ENCODE measurements around the gene RPL39L. TPM values are rescaled to one million over a fixed set of nuclear protein-coding genes. Genes with fewer than 3 reads are reported as not detected.
"Not testable (repeated sequence)": the region's sequence is repeated elsewhere in the genome, so short reads cannot be mapped to it uniquely, and the experiment has no call there.

Gene RPL39L
- total and polyA plus RNA-seq, 9 donors, result 8.5 to 15.7 (median 12.3) TPM

DNA sequence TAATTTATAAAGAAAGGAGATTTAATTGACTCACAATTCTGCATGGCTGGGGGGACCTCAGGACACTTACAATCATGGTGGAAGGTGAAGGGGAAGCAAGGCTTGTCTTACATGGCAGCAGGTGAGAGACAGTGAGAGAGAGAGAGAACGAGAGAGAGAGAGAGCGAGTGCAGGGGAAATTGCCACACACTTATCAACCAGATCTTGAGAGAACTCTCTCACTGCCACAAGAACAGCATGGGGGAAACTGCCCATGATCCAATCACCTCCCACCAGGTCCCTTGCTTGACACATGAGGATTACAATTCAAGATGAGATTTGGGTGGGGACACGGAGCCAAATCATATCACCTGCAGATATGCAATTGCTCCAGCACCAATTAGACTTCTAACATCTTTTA is 7.1 kb upstream of the RPL39L start:
- Histone ChIP-seq H3K4me3 (ENCODE audit: low read length) (no peak overlapping the region), H3K9me3 (replicated peaks; ENCODE audit: control insufficient read depth, low read depth, low read length) (peaks cover 6% of the 10 kb centered on the region), H3K4me1 (ENCODE audit: control insufficient read depth, insufficient read depth, low read length) (no peaks in the 10 kb centered on the region), H3K27me3 (ENCODE audit: control insufficient read depth, insufficient read depth, low read length) (peaks cover 3% of the 10 kb centered on the region), H3K36me3 (ENCODE audit: control insufficient read depth, insufficient read depth, low read length) (no peaks in the 10 kb centered on the region), H3K27ac (ENCODE audit: low read length) (no peak overlapping the region)
- DNase-seq, result no peak
- WGBS (ENCODE audit: insufficient coverage), result no CpG with 5 or more reads among the region's 3 CpGs

DNA sequence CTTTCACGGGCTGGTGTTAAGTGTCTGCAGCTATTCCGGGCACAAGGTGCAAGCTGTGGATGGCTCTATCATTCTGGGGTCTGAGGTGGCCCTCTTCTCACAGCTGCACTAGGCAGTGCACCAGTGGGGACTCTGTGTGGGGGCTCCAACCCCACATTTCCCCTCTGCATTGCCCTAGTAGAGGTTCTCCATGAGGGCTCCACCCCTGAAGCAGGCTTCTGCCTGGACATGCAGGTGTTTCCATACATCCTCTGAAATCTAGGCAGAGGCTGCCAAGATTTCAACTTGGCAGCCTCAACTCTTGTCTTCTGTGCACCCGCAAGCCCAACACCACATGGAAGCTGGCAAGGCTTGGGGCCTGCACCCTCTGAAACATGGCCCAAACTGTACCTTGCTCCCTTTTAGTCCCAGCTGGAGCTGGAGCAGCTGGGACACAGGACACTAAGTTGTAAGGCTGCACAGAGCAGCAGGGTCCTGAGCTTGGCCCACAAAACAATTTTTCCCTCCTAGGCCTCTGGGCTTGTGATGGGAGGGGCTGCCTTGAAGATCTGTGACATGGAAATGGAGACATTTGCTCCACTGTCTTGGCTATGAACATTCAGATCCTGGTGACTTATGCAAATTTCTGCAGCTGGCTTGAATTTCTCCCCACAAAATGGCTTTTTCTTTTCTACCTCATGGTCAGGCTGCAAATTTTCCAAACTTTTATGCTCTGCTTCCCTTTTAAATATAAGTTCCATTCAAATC is 6.0 kb upstream of the RPL39L start:
- DNase-seq, result no peak
- peaks cover 3% of the 10 kb centered on the region for H3K27me3 ChIP-seq (ENCODE audit: control insufficient read depth, insufficient read depth, low read length)
- peaks cover 6% of the 10 kb centered on the region for H3K9me3 ChIP-seq (replicated peaks; ENCODE audit: control insufficient read depth, low read depth, low read length)
- H3K27ac ChIP-seq (ENCODE audit: low read length), result no peak overlapping the region
- H3K36me3 ChIP-seq (ENCODE audit: control insufficient read depth, insufficient read depth, low read length), result no peaks in the 10 kb centered on the region
- WGBS (ENCODE audit: insufficient coverage), result 78% methylated on average over 3 of the region's 3 CpGs
- no peaks in the 10 kb centered on the region for H3K4me1 ChIP-seq (ENCODE audit: control insufficient read depth, insufficient read depth, low read length)
- H3K4me3 ChIP-seq (ENCODE audit: low read length), result no peak overlapping the region

DNA sequence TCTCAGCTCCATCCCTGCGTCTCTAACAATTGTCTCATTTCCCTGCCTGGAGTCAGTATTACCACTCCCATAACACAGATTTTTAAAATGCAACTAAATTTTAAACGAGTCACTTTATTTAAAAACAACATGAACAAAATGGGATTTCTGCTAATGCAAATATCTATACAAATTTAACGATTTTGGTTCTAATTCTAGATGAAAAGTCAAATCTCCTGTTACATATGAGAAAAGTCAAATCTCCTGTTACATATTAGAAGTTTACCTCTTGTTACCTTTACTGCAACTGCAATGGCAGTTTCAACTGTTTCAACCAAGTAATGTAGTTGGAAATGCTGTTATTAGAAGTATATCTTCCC is 578 bp upstream of the RPL39L start:
- Histone ChIP-seq H3K27me3 (ENCODE audit: control insufficient read depth, insufficient read depth, low read length) (no peaks in the 10 kb centered on the region), H3K4me3 (ENCODE audit: low read length) (peak overlapping the region; percentile 80), H3K9me3 (replicated peaks; ENCODE audit: control insufficient read depth, low read depth, low read length) (peaks cover 2% of the 10 kb centered on the region), H3K4me1 (ENCODE audit: control insufficient read depth, insufficient read depth, low read length) (no peaks in the 10 kb centered on the region), H3K27ac (ENCODE audit: low read length) (no peak overlapping the region), H3K36me3 (ENCODE audit: control insufficient read depth, insufficient read depth, low read length) (no peaks in the 10 kb centered on the region)
- WGBS (ENCODE audit: insufficient coverage), result 0% methylated on average over 1 of the region's 3 CpGs
- no peak for DNase-seq

- H3K27ac ChIP-seq (ENCODE audit: low read length), result no peak overlapping the region
- no peak for DNase-seq
- no peaks in the 10 kb centered on the region for H3K4me1 ChIP-seq (ENCODE audit: control insufficient read depth, insufficient read depth, low read length)
- 100% methylated on average over 1 of the region's 4 CpGs for WGBS (ENCODE audit: insufficient coverage)
- H3K36me3 ChIP-seq (ENCODE audit: control insufficient read depth, insufficient read depth, low read length), result no peaks in the 10 kb centered on the region
- no peaks in the 10 kb centered on the region for H3K27me3 ChIP-seq (ENCODE audit: control insufficient read depth, insufficient read depth, low read length)
- no peak overlapping the region for H3K4me3 ChIP-seq (ENCODE audit: low read length)
- H3K9me3 ChIP-seq (replicated peaks; ENCODE audit: control insufficient read depth, low read depth, low read length), result no peaks in the 10 kb centered on the region
These were observed 2.4 kb downstream of the RPL39L start for GRCh38 chr3:187136936-187137335.

DNA sequence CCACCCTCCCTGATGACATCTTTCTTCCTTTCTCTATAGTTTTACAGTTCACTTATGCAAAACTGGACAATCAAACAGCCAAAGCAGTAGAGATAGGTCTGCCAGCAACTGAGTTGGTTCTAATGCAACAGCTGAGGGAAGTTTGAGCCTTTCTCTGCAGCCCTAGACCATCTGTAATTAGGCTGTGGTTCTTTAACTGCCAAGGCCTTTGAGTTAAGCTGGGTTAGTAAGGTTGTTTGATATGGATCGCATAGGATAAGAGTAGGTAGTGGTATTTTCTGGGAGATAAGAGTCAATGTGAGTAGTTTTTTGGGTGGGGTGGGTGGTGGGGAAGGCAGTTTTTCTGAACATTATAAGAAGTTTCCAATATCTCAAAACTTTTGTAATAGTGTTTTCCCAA is 3.0 kb downstream of the RPL39L start:
- DNase-seq, result no peak
- 86% methylated on average over 1 of the region's 1 CpG for WGBS (ENCODE audit: insufficient coverage)
- no peak overlapping the region for H3K27ac ChIP-seq (ENCODE audit: low read length)
- H3K27me3 ChIP-seq (ENCODE audit: control insufficient read depth, insufficient read depth, low read length), result no peaks in the 10 kb centered on the region
- H3K9me3 ChIP-seq (replicated peaks; ENCODE audit: control insufficient read depth, low read depth, low read length), result no peaks in the 10 kb centered on the region
- no peaks in the 10 kb centered on the region for H3K4me1 ChIP-seq (ENCODE audit: control insufficient read depth, insufficient read depth, low read length)
- H3K36me3 ChIP-seq (ENCODE audit: control insufficient read depth, insufficient read depth, low read length), result no peaks in the 10 kb centered on the region
- no peak overlapping the region for H3K4me3 ChIP-seq (ENCODE audit: low read length)

- WGBS (ENCODE audit: insufficient coverage), result 96% methylated on average over 5 of the region's 11 CpGs
- H3K9me3 ChIP-seq (replicated peaks; ENCODE audit: control insufficient read depth, low read depth, low read length); H3K4me1 ChIP-seq (ENCODE audit: control insufficient read depth, insufficient read depth, low read length); H3K27me3 ChIP-seq (ENCODE audit: control insufficient read depth, insufficient read depth, low read length); H3K36me3 ChIP-seq (ENCODE audit: control insufficient read depth, insufficient read depth, low read length); H3K27ac ChIP-seq (ENCODE audit: low read length); H3K4me3 ChIP-seq (ENCODE audit: low read length); DNase-seq: not testable (repeated sequence)
These were observed 4.1 kb downstream of the RPL39L start for GRCh38 chr3:187135172-187135690.

DNA sequence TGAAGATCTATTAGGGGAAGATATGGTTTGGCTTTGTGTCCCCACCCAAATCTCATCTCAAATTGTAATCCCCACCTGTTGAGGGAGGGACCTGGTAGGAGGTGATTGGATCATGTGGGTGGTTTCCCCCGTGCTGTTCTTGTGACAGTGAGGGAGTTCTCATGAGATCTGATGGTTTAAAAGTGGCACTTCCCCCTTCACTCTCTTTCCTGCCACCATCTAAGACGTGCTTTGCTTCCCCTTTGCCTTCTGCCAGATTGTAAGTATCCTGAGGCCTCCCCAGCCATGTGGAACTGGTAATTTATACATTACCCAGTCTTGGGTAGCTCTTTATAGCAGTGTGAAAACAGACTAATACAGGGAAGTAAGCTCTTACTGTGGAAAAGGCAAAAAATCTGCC is 6.1 kb downstream of the RPL39L start:
- H3K27me3 ChIP-seq (ENCODE audit: control insufficient read depth, insufficient read depth, low read length); H3K36me3 ChIP-seq (ENCODE audit: control insufficient read depth, insufficient read depth, low read length); H3K9me3 ChIP-seq (replicated peaks; ENCODE audit: control insufficient read depth, low read depth, low read length); H3K4me3 ChIP-seq (ENCODE audit: low read length); H3K27ac ChIP-seq (ENCODE audit: low read length); DNase-seq; H3K4me1 ChIP-seq (ENCODE audit: control insufficient read depth, insufficient read depth, low read length): not testable (repeated sequence)
- no CpG with 5 or more reads among the region's 2 CpGs for WGBS (ENCODE audit: insufficient coverage)

DNA sequence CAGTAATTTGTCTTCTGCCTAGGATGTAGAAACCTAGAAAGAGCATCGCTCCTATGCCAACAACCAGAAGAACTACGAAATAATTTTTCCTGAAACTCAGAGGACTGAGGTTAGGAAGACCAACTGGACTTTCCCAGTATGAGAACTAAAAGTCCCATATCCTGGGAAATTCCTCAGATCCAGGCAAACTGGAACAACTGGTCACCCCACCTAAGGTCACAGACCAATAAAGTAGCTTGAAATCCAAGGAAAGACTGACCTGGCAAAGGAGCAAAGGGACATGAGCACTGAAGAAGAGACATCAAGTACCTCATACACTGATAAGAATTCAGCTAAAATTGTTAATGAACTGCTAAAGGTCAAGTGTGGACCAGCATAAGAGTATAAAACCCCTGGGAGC is 6.6 kb downstream of the RPL39L start:
- Histone ChIP-seq H3K4me1 (ENCODE audit: control insufficient read depth, insufficient read depth, low read length) (no peaks in the 10 kb centered on the region), H3K36me3 (ENCODE audit: control insufficient read depth, insufficient read depth, low read length) (no peaks in the 10 kb centered on the region), H3K4me3 (ENCODE audit: low read length) (no peak overlapping the region), H3K27me3 (ENCODE audit: control insufficient read depth, insufficient read depth, low read length) (no peaks in the 10 kb centered on the region), H3K27ac (ENCODE audit: low read length) (no peak overlapping the region), H3K9me3 (replicated peaks; ENCODE audit: control insufficient read depth, low read depth, low read length) (no peaks in the 10 kb centered on the region)
- no peak for DNase-seq
- 60% methylated on average over 1 of the region's 2 CpGs for WGBS (ENCODE audit: insufficient coverage)

- Histone ChIP-seq H3K4me3 (ENCODE audit: low read length) (no peak overlapping the region), H3K36me3 (ENCODE audit: control insufficient read depth, insufficient read depth, low read length) (no peaks in the 10 kb centered on the region), H3K27me3 (ENCODE audit: control insufficient read depth, insufficient read depth, low read length) (no peaks in the 10 kb centered on the region), H3K27ac (ENCODE audit: low read length) (no peak overlapping the region), H3K9me3 (replicated peaks; ENCODE audit: control insufficient read depth, low read depth, low read length) (no peaks in the 10 kb centered on the region), H3K4me1 (ENCODE audit: control insufficient read depth, insufficient read depth, low read length) (no peaks in the 10 kb centered on the region)
- DNase-seq, result no peak
- whole genome bisulfite sequencing (ENCODE audit: insufficient coverage), result no CpG with 5 or more reads among the region's 3 CpGs
These were observed 7.3 kb downstream of the RPL39L start for GRCh38 chr3:187131981-187132380.

GRCh38 chr3:187130346-187131066 is 8.8 kb downstream of the RPL39L start:
- Histone ChIP-seq H3K4me1 (ENCODE audit: control insufficient read depth, insufficient read depth, low read length) (no peaks in the 10 kb centered on the region), H3K4me3 (ENCODE audit: low read length) (no peak overlapping the region), H3K9me3 (replicated peaks; ENCODE audit: control insufficient read depth, low read depth, low read length) (peaks cover 2% of the 10 kb centered on the region), H3K36me3 (ENCODE audit: control insufficient read depth, insufficient read depth, low read length) (no peaks in the 10 kb centered on the region), H3K27me3 (ENCODE audit: control insufficient read depth, insufficient read depth, low read length) (no peaks in the 10 kb centered on the region), H3K27ac (ENCODE audit: low read length) (no peak overlapping the region)
- WGBS (ENCODE audit: insufficient coverage), result 73% methylated on average over 2 of the region's 5 CpGs
- DNase-seq, result no peak

Data from muscle of leg (tissue), 11 donors.